M059J (cell line): Measurements from ENCODE around the gene CACNB4. TPM values are rescaled to one million over a fixed set of nuclear protein-coding genes. Genes with fewer than 3 reads are reported as not detected.

ENCODE experiments used
- DNase-seq: peaks from one replicate; pipeline ENCODE4 v3.0.0-alpha.2; 2012; ENCODE audit warnings: low read depth
- total RNA-seq: library from RNA; depleted of rRNA; stranded (reverse); fragments of >200 nt; shearing (Covaris generic); gene quantifications from 2 replicates; pipeline ENCODE4 v1.2.3, GENCODE V29; 2014

The CACNB4 gene
- total RNA-seq, 1 experiment from 2014 or later: not detected

- no peak for DNase-seq
Observed at GRCh38 chr2:152089238-152089637, 9.6 kb downstream of the CACNB4 start.

GRCh38 chr2:152088006-152088405, 10.8 kb downstream of the CACNB4 start:
- DNase-seq: no peak

- no peak for DNase-seq
Observed at GRCh38 chr2:152086231-152086630, 12.6 kb downstream of the CACNB4 start.

GRCh38 chr2:152084076-152084475, 14.8 kb downstream of the CACNB4 start:
- DNase-seq: no peak

- no peak for DNase-seq
Observed at GRCh38 chr2:152083202-152083875, 15.5 kb downstream of the CACNB4 start.

GRCh38 chr2:152078662-152079061, 20.2 kb downstream of the CACNB4 start:
- no peak for DNase-seq

GRCh38 chr2:152078023-152078422, 20.8 kb downstream of the CACNB4 start:
- DNase-seq: no peak

GRCh38 chr2:152075461-152076050, 23.3 kb downstream of the CACNB4 start:
- no peak for DNase-seq

GRCh38 chr2:152072011-152072410, 26.8 kb downstream of the CACNB4 start:
- no peak for DNase-seq

GRCh38 chr2:152071518-152071917, 27.3 kb downstream of the CACNB4 start:
- DNase-seq: no peak

GRCh38 chr2:152071092-152071491, 27.8 kb downstream of the CACNB4 start:
- no peak for DNase-seq

GRCh38 chr2:152068226-152068625, 30.6 kb downstream of the CACNB4 start:
- no peak for DNase-seq

GRCh38 chr2:152067823-152068222, 31.0 kb downstream of the CACNB4 start:
- DNase-seq: no peak

- DNase-seq: no peak
Observed at GRCh38 chr2:152065945-152066344, 32.9 kb downstream of the CACNB4 start.

- DNase-seq: no peak
Observed at GRCh38 chr2:152064001-152064400, 34.8 kb downstream of the CACNB4 start.

- no peak for DNase-seq
Observed at GRCh38 chr2:152063325-152063924, 35.4 kb downstream of the CACNB4 start.

- DNase-seq: peak; percentile 9
Observed at GRCh38 chr2:152062125-152063091, 36.4 kb downstream of the CACNB4 start.

- no peak for DNase-seq
Observed at GRCh38 chr2:152061383-152061782, 37.5 kb downstream of the CACNB4 start.

GRCh38 chr2:152058655-152059054, 40.2 kb downstream of the CACNB4 start:
- DNase-seq: no peak

GRCh38 chr2:152056418-152056817, 42.4 kb downstream of the CACNB4 start:
- no peak for DNase-seq

GRCh38 chr2:152055366-152056108, 43.3 kb downstream of the CACNB4 start:
- peak; percentile 47 for DNase-seq
